Breast epithelium (tissue), 3 donors: ENCODE results near the gene SP1.

Experiments used
- POLR2A ChIP-seq: fragments of 450-650 bp; IDR thresholded peaks from one replicate; pipeline ENCODE4 v1.6.1; 2016; ENCODE audit warnings: antibody characterized with exemption, mild to moderate bottlenecking, moderate library complexity
- POLR2AphosphoS5 ChIP-seq, 3 donors: sonication (generic); formaldehyde crosslinking; IDR thresholded peaks; one replicate each; pipeline ENCODE4 v1.6.1; 2017; ENCODE audit warnings: antibody characterized with exemption in 3 of 3
- TF ChIP-seq, protein P1 (sequence below), 3 donors: fragments of 450-650 bp; IDR thresholded peaks; one replicate each; pipeline ENCODE4 v1.5.1; 2016 to 2017; ENCODE audit warnings: antibody characterized with exemption in 3 of 3, mild to moderate bottlenecking in 3 of 3, moderate library complexity in 3 of 3

- no peak for TF ChIP-seq POLR2A
- TF ChIP-seq, protein P1, sequence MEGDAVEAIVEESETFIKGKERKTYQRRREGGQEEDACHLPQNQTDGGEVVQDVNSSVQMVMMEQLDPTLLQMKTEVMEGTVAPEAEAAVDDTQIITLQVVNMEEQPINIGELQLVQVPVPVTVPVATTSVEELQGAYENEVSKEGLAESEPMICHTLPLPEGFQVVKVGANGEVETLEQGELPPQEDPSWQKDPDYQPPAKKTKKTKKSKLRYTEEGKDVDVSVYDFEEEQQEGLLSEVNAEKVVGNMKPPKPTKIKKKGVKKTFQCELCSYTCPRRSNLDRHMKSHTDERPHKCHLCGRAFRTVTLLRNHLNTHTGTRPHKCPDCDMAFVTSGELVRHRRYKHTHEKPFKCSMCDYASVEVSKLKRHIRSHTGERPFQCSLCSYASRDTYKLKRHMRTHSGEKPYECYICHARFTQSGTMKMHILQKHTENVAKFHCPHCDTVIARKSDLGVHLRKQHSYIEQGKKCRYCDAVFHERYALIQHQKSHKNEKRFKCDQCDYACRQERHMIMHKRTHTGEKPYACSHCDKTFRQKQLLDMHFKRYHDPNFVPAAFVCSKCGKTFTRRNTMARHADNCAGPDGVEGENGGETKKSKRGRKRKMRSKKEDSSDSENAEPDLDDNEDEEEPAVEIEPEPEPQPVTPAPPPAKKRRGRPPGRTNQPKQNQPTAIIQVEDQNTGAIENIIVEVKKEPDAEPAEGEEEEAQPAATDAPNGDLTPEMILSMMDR (IDR thresholded peaks at IDR 0.05), result no peak
- TF ChIP-seq POLR2AphosphoS5 (IDR thresholded peaks at IDR 0.05), result no peak
Measured at GRCh38 chr12:53427905-53428594, 48.1 kb downstream of the SP1 start.
